KOPT-K1 (cell line): ENCODE measurements around the gene OR8J1.
"Not testable (repeated sequence)": the region's sequence is repeated elsewhere in the genome, so short reads cannot be mapped to it uniquely, and the experiment has no call there.

ENCODE experiments used
- H3K27ac ChIP-seq: fragments of 200-600 bp; sonication (generic); 2 replicates; pipeline ENCODE4 v1.5.1; 2016; ENCODE audit warnings: antibody characterized with exemption, mild to moderate bottlenecking, low read depth, low read length; ENCODE audit not compliant: poor library complexity, severe bottlenecking
- H3K36me3 ChIP-seq: fragments of 200-600 bp; sonication (generic); 2 replicates; pipeline ENCODE4 v1.5.1; 2017; ENCODE audit warnings: antibody characterized with exemption, mild to moderate bottlenecking, low read length, moderate library complexity; ENCODE audit not compliant: insufficient read depth
- H3K9me3 ChIP-seq: fragments of 200-600 bp; sonication (generic); 2 replicates; pipeline ENCODE4 v1.5.1; 2017; ENCODE audit warnings: antibody characterized with exemption, low read length, mild to moderate bottlenecking; ENCODE audit not compliant: insufficient read depth, poor library complexity, severe bottlenecking

The OR8J1 gene

GRCh38 chr11:56353991-56354390 lies at the start of gene OR8J1:
OR8J1 (plus strand) TSS chr11:56354291; CDS start chr11:56360247, 5,956 bp downstream.
- H3K27ac ChIP-seq = no peak within 1 kb of the TSS
- H3K9me3 ChIP-seq = no peaks in the 10 kb centered on the region
- no peaks in the 10 kb centered on the region for H3K36me3 ChIP-seq

GRCh38 chr11:56307836-56308235 lies 46.3 kb upstream of the OR8J1 start:
- peaks cover 4% of the 10 kb centered on the region for H3K9me3 ChIP-seq
- H3K27ac ChIP-seq = no peak overlapping the region
- H3K36me3 ChIP-seq = no peaks in the 10 kb centered on the region

- Histone ChIP-seq H3K9me3 (no peaks in the 10 kb centered on the region), H3K27ac (no peak within 1 kb of the TSS), H3K36me3 (no peaks in the 10 kb centered on the region)
Measured at GRCh38 chr11:56314844-56315243, 39.2 kb upstream of the OR8J1 start, which contains the start of gene OR8K3. OR8K3 (plus strand) TSS chr11:56315144; CDS start chr11:56318307, 3,163 bp downstream.

- H3K9me3 ChIP-seq = no peaks in the 10 kb centered on the region
- H3K27ac ChIP-seq = no peak overlapping the region
- H3K36me3 ChIP-seq = no peaks in the 10 kb centered on the region
Measured at GRCh38 chr11:56331861-56332491, 22.1 kb upstream of the OR8J1 start.

GRCh38 chr11:56333156-56333555 lies 20.9 kb upstream of the OR8J1 start:
- Histone ChIP-seq H3K9me3 (no peaks in the 10 kb centered on the region), H3K27ac (no peak overlapping the region), H3K36me3 (no peaks in the 10 kb centered on the region)

- no peak overlapping the region for H3K27ac ChIP-seq
- no peaks in the 10 kb centered on the region for H3K9me3 ChIP-seq
- H3K36me3 ChIP-seq = no peaks in the 10 kb centered on the region
Measured at GRCh38 chr11:56340289-56340688, 13.8 kb upstream of the OR8J1 start.

- Histone ChIP-seq H3K36me3 (no peaks in the 10 kb centered on the region), H3K9me3 (no peaks in the 10 kb centered on the region), H3K27ac (no peak within 1 kb of the TSS)
Measured at GRCh38 chr11:56345739-56346138, 8.4 kb upstream of the OR8J1 start, which contains the start of gene OR8K1. OR8K1 (plus strand) TSS chr11:56346039; CDS start chr11:56346039, 0 bp downstream.

- Histone ChIP-seq H3K36me3 (no peaks in the 10 kb centered on the region), H3K27ac (no peak within 1 kb of the TSS), H3K9me3 (no peaks in the 10 kb centered on the region)
Measured at GRCh38 chr11:56375324-56375723, 21.2 kb downstream of the OR8J1 start, which contains the start of gene OR8U1. OR8U1 (plus strand) TSS chr11:56375624; CDS start chr11:56375624, 0 bp downstream.

- H3K27ac ChIP-seq = no peak overlapping the region
- no peaks in the 10 kb centered on the region for H3K36me3 ChIP-seq
- H3K9me3 ChIP-seq = no peaks in the 10 kb centered on the region
Measured at GRCh38 chr11:56380120-56380519, 26.0 kb downstream of the OR8J1 start.

- H3K36me3 ChIP-seq = no peaks in the 10 kb centered on the region
- H3K9me3 ChIP-seq = no peaks in the 10 kb centered on the region
- no peak overlapping the region for H3K27ac ChIP-seq
Measured at GRCh38 chr11:56394381-56394780, 40.3 kb downstream of the OR8J1 start.

- Histone ChIP-seq H3K9me3 (no peaks in the 10 kb centered on the region), H3K27ac (no peak overlapping the region), H3K36me3 (no peaks in the 10 kb centered on the region)
Measured at GRCh38 chr11:56396047-56396446, 42.0 kb downstream of the OR8J1 start.

GRCh38 chr11:56401858-56402461 lies 47.9 kb downstream of the OR8J1 start:
- H3K27ac ChIP-seq = not testable (repeated sequence)

GRCh38 chr11:56404393-56404792 lies 50.3 kb downstream of the OR8J1 start:
- Histone ChIP-seq H3K36me3 (no peaks in the 10 kb centered on the region), H3K27ac (no peak overlapping the region), H3K9me3 (no peaks in the 10 kb centered on the region)

More at GRCh38 chr11:56401858-56402461, 47.9 kb downstream of the OR8J1 start:
- H3K9me3 ChIP-seq, H3K36me3 ChIP-seq: not testable (repeated sequence)

- H3K36me3 ChIP-seq = no peaks in the 10 kb centered on the region
- H3K9me3 ChIP-seq = no peaks in the 10 kb centered on the region
- no peak overlapping the region for H3K27ac ChIP-seq
Measured at GRCh38 chr11:56410801-56411200, 56.7 kb downstream of the OR8J1 start.
